Mesothelial cell of epicardium (in vitro differentiated cells): ENCODE data around the gene IKZF1. TPM values are rescaled to one million over a fixed set of nuclear protein-coding genes. Genes with fewer than 3 reads are reported as not detected.

Experiments used
- DNase-seq, 2 experiments: peaks; one replicate each; pipeline ENCODE4 v3.0.0; 2021; ENCODE audit warnings: low spot score in 2 of 2; ENCODE audit not compliant: unreplicated experiment in 2 of 2
- H3K27ac Mint-ChIP-seq: 2 replicates; pipeline ENCODE4 v1.8.0; 2021; ENCODE audit warnings: mixed read lengths
- H3K27me3 Mint-ChIP-seq: 2 replicates; pipeline ENCODE4 v1.8.0; 2021; ENCODE audit warnings: low read depth, mixed read lengths
- H3K36me3 Mint-ChIP-seq: 2 replicates; pipeline ENCODE4 v1.8.0; 2021; ENCODE audit warnings: mixed read lengths
- H3K4me1 Mint-ChIP-seq: 2 replicates; pipeline ENCODE4 v1.8.0; 2021; ENCODE audit warnings: mixed read lengths
- H3K4me3 Mint-ChIP-seq: 2 replicates; pipeline ENCODE4 v1.8.0; 2021; ENCODE audit warnings: mild to moderate bottlenecking, moderate library complexity, mixed read lengths
- H3K9me3 Mint-ChIP-seq: 2 replicates; pipeline ENCODE4 v1.8.0; 2021; ENCODE audit warnings: mixed read lengths
- total RNA-seq: library from RNA; stranded (reverse); gene quantifications from 3 replicates; pipeline ENCODE4 v1.2.1, GENCODE V29; 2021
- TF ChIP-seq, protein P1 (sequence below): fragments of 200-600 bp; sonication (generic); IDR thresholded peaks from one replicate; pipeline ENCODE4 v1.5.0; 2021; ENCODE audit warnings: antibody characterized with exemption; ENCODE audit not compliant: unreplicated experiment

The IKZF1 gene
- total RNA-seq, 1 donor from 2014 or later, result 2.5 TPM

DNA sequence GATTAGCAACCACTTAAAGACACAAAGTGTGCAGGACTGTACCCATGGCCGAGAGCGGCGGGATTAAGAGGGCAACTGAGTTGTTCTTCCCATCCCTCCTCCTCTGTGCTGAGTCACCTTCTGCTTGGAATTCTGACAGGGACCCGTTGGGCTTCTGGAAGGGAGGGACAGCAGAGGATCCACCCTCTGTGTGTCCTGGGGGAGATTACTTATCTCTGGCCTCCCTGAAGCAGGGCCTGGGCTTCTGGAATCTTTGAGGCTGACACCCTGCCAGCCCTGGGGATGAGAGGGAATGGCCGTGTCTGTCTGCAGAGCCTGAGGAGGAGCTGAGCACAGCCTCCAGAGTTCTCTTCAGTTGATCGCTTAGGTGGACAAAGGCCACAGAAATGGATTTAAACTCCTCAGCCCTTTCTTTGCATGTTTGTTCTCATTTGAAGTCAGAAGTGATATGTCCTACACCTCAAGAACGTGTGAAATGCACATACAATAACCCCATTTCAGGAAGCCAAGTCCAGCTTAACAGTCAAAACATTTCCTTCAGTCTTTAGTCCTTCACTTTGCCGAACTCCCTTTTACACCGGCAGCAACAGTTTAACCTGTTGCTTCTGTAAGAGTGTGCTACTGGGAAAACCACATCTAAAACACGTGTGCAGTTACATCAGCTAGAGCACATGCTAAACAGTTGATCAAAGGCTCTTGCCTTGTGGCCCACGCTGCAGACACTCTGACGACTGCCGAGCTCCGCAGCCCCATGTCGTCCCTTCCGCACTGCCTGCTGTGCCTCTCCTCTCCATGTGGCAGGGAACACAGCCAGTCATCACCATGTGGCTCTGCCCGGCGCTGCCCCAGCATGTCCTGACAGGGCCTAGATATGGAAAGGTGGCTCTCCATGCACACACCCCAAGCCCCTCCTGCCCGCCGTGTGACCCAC, 55.7 kb downstream of the IKZF1 start:
- H3K27me3 Mint-ChIP-seq, result peaks cover 36% of the 10 kb centered on the region
- peaks cover 4% of the 10 kb centered on the region for H3K4me1 Mint-ChIP-seq
- DNase-seq, result no peak
- TF ChIP-seq, protein P1, sequence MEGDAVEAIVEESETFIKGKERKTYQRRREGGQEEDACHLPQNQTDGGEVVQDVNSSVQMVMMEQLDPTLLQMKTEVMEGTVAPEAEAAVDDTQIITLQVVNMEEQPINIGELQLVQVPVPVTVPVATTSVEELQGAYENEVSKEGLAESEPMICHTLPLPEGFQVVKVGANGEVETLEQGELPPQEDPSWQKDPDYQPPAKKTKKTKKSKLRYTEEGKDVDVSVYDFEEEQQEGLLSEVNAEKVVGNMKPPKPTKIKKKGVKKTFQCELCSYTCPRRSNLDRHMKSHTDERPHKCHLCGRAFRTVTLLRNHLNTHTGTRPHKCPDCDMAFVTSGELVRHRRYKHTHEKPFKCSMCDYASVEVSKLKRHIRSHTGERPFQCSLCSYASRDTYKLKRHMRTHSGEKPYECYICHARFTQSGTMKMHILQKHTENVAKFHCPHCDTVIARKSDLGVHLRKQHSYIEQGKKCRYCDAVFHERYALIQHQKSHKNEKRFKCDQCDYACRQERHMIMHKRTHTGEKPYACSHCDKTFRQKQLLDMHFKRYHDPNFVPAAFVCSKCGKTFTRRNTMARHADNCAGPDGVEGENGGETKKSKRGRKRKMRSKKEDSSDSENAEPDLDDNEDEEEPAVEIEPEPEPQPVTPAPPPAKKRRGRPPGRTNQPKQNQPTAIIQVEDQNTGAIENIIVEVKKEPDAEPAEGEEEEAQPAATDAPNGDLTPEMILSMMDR, result no peak
- H3K36me3 Mint-ChIP-seq, result no peaks in the 10 kb centered on the region
- no peak overlapping the region for H3K27ac Mint-ChIP-seq
- no peaks in the 10 kb centered on the region for H3K9me3 Mint-ChIP-seq
- no peak overlapping the region for H3K4me3 Mint-ChIP-seq

DNA sequence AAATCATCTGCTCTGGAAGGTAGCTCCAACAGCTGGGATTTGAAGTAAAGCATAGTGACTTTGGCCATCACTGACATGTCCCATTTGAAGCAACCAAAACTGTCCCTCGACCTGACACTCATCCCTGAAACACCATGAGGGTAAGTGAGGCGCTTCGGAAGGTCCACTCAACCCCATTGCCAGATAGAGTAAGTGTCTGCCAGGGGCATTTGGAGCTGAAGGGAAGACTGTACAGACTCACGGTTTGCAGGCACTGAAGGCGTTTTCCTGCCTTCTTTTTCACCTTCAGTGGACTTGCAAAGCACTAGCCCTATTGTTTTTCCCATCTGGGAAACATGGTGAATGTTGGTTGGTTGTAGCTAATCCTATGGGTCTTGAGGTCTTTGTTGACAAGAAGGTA, 57.6 kb downstream of the IKZF1 start:
- no peaks in the 10 kb centered on the region for H3K36me3 Mint-ChIP-seq
- H3K27me3 Mint-ChIP-seq, result peaks cover 42% of the 10 kb centered on the region
- no peak overlapping the region for H3K4me3 Mint-ChIP-seq
- TF ChIP-seq, protein P1, result no peak
- H3K9me3 Mint-ChIP-seq, result no peaks in the 10 kb centered on the region
- no peak overlapping the region for H3K27ac Mint-ChIP-seq
- peaks cover 4% of the 10 kb centered on the region for H3K4me1 Mint-ChIP-seq
- no peak for DNase-seq

DNA sequence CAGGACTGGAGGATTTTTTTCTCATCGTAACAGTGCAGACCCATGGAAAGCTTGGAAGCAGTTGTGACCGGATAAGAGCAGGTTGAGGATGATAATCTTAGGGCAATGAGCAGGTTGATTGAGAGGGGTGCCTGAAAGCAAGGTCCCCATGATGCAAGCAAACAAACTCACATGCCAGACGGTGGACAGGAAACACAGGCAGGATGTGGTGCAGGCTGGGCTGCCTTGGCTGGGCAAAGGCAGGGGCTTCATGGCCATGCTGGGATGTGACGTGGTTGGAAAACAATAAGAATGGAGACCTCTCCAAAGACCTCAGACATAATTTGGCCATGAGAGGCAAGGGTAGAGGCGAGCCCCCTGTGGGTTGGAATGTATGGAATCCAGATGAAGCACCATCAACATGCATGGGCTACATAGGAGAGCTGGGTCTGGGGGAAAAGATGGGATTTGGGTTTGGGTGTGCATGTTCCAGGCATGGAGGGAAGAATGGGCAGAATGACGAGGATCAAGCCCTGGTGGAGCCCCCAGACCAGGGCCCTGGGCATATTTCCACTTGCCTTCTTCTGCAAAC, 58.3 kb downstream of the IKZF1 start:
- Mint-ChIP-seq H3K27ac (no peak overlapping the region), H3K4me1 (peaks cover 4% of the 10 kb centered on the region), H3K27me3 (peaks cover 41% of the 10 kb centered on the region), H3K9me3 (no peaks in the 10 kb centered on the region), H3K36me3 (no peaks in the 10 kb centered on the region), H3K4me3 (no peak overlapping the region)
- TF ChIP-seq, protein P1, result no peak
- DNase-seq, result no peak

DNA sequence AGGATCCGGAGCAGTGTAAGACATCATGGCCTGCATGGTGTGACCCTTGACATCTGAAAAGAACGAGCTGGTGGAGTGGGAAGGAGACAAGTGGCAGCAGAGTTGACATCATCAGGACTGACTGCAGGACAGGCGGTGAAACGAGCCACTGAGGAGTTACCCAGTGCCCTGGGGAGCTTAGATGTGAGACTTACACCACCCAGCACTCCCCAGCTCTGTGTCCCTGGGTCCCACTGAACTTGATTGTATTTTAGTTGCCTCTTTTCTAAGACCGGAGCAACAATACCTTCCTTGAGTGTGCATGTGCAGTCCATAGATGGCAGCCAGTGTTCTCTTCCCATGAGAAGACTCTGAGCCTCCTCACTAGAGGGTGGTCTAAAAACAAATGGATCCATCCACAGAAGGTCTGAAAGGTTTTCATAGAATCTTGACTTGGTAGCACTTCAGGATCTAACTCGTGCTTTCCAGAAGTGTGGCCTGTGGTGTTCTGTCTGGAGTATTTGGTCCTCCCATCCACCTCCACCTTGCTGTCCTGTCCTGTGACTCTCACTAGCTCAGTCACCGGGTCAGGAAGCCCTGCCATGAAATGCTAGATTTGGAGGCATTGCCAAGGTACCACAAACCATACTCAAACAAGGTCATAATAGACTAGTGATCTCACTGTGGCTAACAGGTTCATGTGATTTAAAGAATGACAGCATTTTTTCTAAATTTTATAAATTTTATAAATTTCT, 59.0 kb downstream of the IKZF1 start:
- Mint-ChIP-seq H3K4me3 (no peak overlapping the region), H3K4me1 (peaks cover 4% of the 10 kb centered on the region), H3K27ac (no peak overlapping the region), H3K27me3 (peaks cover 42% of the 10 kb centered on the region), H3K9me3 (no peaks in the 10 kb centered on the region), H3K36me3 (no peaks in the 10 kb centered on the region)
- TF ChIP-seq, protein P1, result no peak
- no peak for DNase-seq

DNA sequence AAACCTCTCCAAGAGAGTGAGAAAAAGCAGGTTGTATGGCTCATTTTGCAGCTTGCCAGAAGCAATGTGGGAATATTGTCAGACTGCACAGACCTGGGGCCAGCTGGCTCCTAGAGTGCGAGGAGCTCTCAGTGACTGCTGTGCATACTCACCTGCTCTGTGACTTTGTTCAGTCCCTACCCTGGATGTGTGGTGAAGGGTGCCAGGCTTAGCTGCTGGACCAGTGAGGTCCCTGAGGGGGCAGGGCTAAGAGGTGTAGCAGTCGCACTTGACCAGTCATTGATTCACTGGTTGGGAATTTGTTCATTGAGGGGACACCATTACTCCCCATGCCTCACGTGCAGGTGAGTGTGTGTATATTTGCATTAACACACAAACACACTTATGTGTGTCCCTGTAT, 60.1 kb downstream of the IKZF1 start:
- DNase-seq, result no peak
- no peak overlapping the region for H3K4me3 Mint-ChIP-seq

More for the DNA sequence above, 60.1 kb downstream of the IKZF1 start:
- no peak overlapping the region for H3K27ac Mint-ChIP-seq
- TF ChIP-seq, protein P1, result no peak
- H3K27me3 Mint-ChIP-seq, result peaks cover 41% of the 10 kb centered on the region
- H3K36me3 Mint-ChIP-seq, result no peaks in the 10 kb centered on the region
- peaks cover 8% of the 10 kb centered on the region for H3K9me3 Mint-ChIP-seq
- H3K4me1 Mint-ChIP-seq, result peaks cover 4% of the 10 kb centered on the region
